ENCODE data around the gene AQP10.
"Not testable (repeated sequence)": the region's sequence is repeated elsewhere in the genome, so short reads cannot be mapped to it uniquely, and the experiment has no call there.

Gene AQP10

GRCh38 chr1:154295408-154296235 lies 25.3 kb upstream of the AQP10 start:
- no peak for DNase-seq (ENCODE audit: low read depth)
- no peak for TF ChIP-seq CTCF (IDR thresholded peaks at IDR 0.05; ENCODE audit: low read length, missing control alignments)
- H3K4me3 ChIP-seq (replicated peaks; ENCODE audit: low read depth, low read length), result no peak overlapping the region

GRCh38 chr1:154301582-154301981 lies 19.3 kb upstream of the AQP10 start:
- H3K4me3 ChIP-seq (replicated peaks; ENCODE audit: low read depth, low read length), result no peak overlapping the region
- no peak for TF ChIP-seq CTCF (IDR thresholded peaks at IDR 0.05; ENCODE audit: low read length, missing control alignments)
- no peak for DNase-seq (ENCODE audit: low read depth)

GRCh38 chr1:154304664-154305337 lies 16.1 kb upstream of the AQP10 start:
- H3K4me3 ChIP-seq (replicated peaks; ENCODE audit: low read depth, low read length), result no peak overlapping the region
- no peak for TF ChIP-seq CTCF (IDR thresholded peaks at IDR 0.05; ENCODE audit: low read length, missing control alignments)
- DNase-seq (ENCODE audit: low read depth), result no peak

- DNase-seq (ENCODE audit: low read depth), result no peak
- TF ChIP-seq CTCF (IDR thresholded peaks at IDR 0.05; ENCODE audit: low read length, missing control alignments), result no peak
- H3K4me3 ChIP-seq (replicated peaks; ENCODE audit: low read depth, low read length), result no peak overlapping the region
Observed at GRCh38 chr1:154306151-154306550, 14.7 kb upstream of the AQP10 start.

- not testable (repeated sequence) for DNase-seq (ENCODE audit: low read depth)
Observed at GRCh38 chr1:154307670-154308270, 13.1 kb upstream of the AQP10 start.

GRCh38 chr1:154309136-154309535 lies 11.8 kb upstream of the AQP10 start:
- not testable (repeated sequence) for H3K4me3 ChIP-seq (replicated peaks; ENCODE audit: low read depth, low read length); DNase-seq (ENCODE audit: low read depth)

More at GRCh38 chr1:154307670-154308270, 13.1 kb upstream of the AQP10 start:
- H3K4me3 ChIP-seq (replicated peaks; ENCODE audit: low read depth, low read length), result not testable (repeated sequence)

- DNase-seq (ENCODE audit: low read depth), result not testable (repeated sequence)
Observed at GRCh38 chr1:154312229-154313065, 8.4 kb upstream of the AQP10 start.

GRCh38 chr1:154313066-154313356 lies 7.9 kb upstream of the AQP10 start:
- TF ChIP-seq CTCF (IDR thresholded peaks at IDR 0.05; ENCODE audit: low read length, missing control alignments), result no peak
- no peak overlapping the region for H3K4me3 ChIP-seq (replicated peaks; ENCODE audit: low read depth, low read length)
- DNase-seq (ENCODE audit: low read depth), result no peak

More at GRCh38 chr1:154312229-154313065, 8.4 kb upstream of the AQP10 start:
- H3K4me3 ChIP-seq (replicated peaks; ENCODE audit: low read depth, low read length), result not testable (repeated sequence)

GRCh38 chr1:154314226-154314625 lies 6.7 kb upstream of the AQP10 start:
- DNase-seq (ENCODE audit: low read depth); H3K4me3 ChIP-seq (replicated peaks; ENCODE audit: low read depth, low read length): not testable (repeated sequence)

All from fibroblast of pulmonary artery (primary cell).